Measurements from ENCODE around the gene MRPL42.

The MRPL42 gene

GRCh38 chr12:93500667-93501066, 33.4 kb downstream of the MRPL42 start:
- no peak for DNase-seq

- DNase-seq = peak; percentile 28
Measured at GRCh38 chr12:93502802-93503623, 35.7 kb downstream of the MRPL42 start.

GRCh38 chr12:93507165-93507564, 39.9 kb downstream of the MRPL42 start:
- DNase-seq = no peak

GRCh38 chr12:93509506-93509905, 42.2 kb downstream of the MRPL42 start:
- DNase-seq = no peak

- DNase-seq = peak; percentile 82
Measured at GRCh38 chr12:93514853-93515252, 47.5 kb downstream of the MRPL42 start.

- DNase-seq = peak; percentile 85
Measured at GRCh38 chr12:93518725-93519124, 51.4 kb downstream of the MRPL42 start.

- no peak for DNase-seq
Measured at GRCh38 chr12:93519859-93520258, 52.5 kb downstream of the MRPL42 start.

- no peak for DNase-seq
Measured at GRCh38 chr12:93520454-93520853, 53.1 kb downstream of the MRPL42 start.

GRCh38 chr12:93521225-93522080, 54.1 kb downstream of the MRPL42 start:
- DNase-seq = no peak

GRCh38 chr12:93524386-93525133, 57.2 kb downstream of the MRPL42 start:
- no peak for DNase-seq

- DNase-seq = peak; percentile 93
Measured at GRCh38 chr12:93526786-93527428, 59.6 kb downstream of the MRPL42 start.

- no peak for DNase-seq
Measured at GRCh38 chr12:93530358-93530757, 63.0 kb downstream of the MRPL42 start.

- no peak for DNase-seq
Measured at GRCh38 chr12:93533310-93533709, 66.0 kb downstream of the MRPL42 start.

- DNase-seq = no peak
Measured at GRCh38 chr12:93536111-93536765, 68.9 kb downstream of the MRPL42 start.

- no peak for DNase-seq
Measured at GRCh38 chr12:93536766-93537488, 69.6 kb downstream of the MRPL42 start.

GRCh38 chr12:93537769-93538168, 70.5 kb downstream of the MRPL42 start:
- DNase-seq = no peak

GRCh38 chr12:93539821-93540220, 72.5 kb downstream of the MRPL42 start:
- no peak for DNase-seq

- DNase-seq = no peak
Measured at GRCh38 chr12:93540466-93540865, 73.2 kb downstream of the MRPL42 start.

- DNase-seq = no peak
Measured at GRCh38 chr12:93541578-93542225, 74.4 kb downstream of the MRPL42 start.

GRCh38 chr12:93547778-93548177, 80.5 kb downstream of the MRPL42 start:
- no peak for DNase-seq

GRCh38 chr12:93549174-93549573, 81.9 kb downstream of the MRPL42 start:
- no peak for DNase-seq
